Liver (tissue), 9 donors: ENCODE measurements around the gene PPP4R3A. TPM values are rescaled to one million over a fixed set of nuclear protein-coding genes. Genes with fewer than 3 reads are reported as not detected.

ENCODE experiments used
- DNase-seq: peaks from one replicate; pipeline ENCODE4 v3.0.0-alpha.2; 2017; ENCODE audit warnings: low spot score
- H3K27ac ChIP-seq, 2 donors: one replicate each; pipeline ENCODE4 v1.7.0; 2013; ENCODE audit warnings: inconsistent platforms in 2 of 2, low read length in 2 of 2, control low read depth in 1 of 2, low read depth in 1 of 2, mild to moderate bottlenecking in 1 of 2
- H3K27me3 ChIP-seq, 4 donors: one replicate each; pipeline versions ENCODE4 v1.6.1 to v1.7.0; 2013; ENCODE audit warnings: low read length in 3 of 4, inconsistent platforms in 1 of 4, mild to moderate bottlenecking in 1 of 4, moderate library complexity in 1 of 4; ENCODE audit not compliant: control insufficient read depth in 4 of 4, insufficient read depth in 4 of 4
- H3K36me3 ChIP-seq, 4 donors: one replicate each; pipeline versions ENCODE4 v1.6.1 to v1.7.0; 2013; ENCODE audit warnings: low read length in 3 of 4, mild to moderate bottlenecking in 3 of 4, low read depth in 1 of 4, moderate library complexity in 1 of 4; ENCODE audit not compliant: control insufficient read depth in 4 of 4, insufficient read depth in 3 of 4
- H3K4me1 ChIP-seq, 4 donors: one replicate each; pipeline versions ENCODE4 v1.6.1 to v1.7.0; 2013; ENCODE audit warnings: low read length in 3 of 4, mild to moderate bottlenecking in 3 of 4, moderate library complexity in 1 of 4; ENCODE audit not compliant: control insufficient read depth in 4 of 4, insufficient read depth in 4 of 4
- H3K4me3 ChIP-seq, 3 donors: one replicate each; pipeline versions ENCODE4 v1.6.1 to v1.7.0; 2013; ENCODE audit warnings: low read length in 3 of 3, control low read depth in 1 of 3, low read depth in 1 of 3, mild to moderate bottlenecking in 1 of 3
- H3K9ac ChIP-seq, 2 donors: one replicate each; pipeline ENCODE4 v1.7.0; 2013; ENCODE audit warnings: low read length in 2 of 2, mild to moderate bottlenecking in 2 of 2, moderate library complexity in 2 of 2, control low read depth in 1 of 2, low read depth in 1 of 2
- H3K9me3 ChIP-seq, 4 donors: one replicate each; pipeline versions ENCODE4 v1.6.1 to v1.7.0; 2013; ENCODE audit warnings: low read length in 3 of 4; ENCODE audit not compliant: control insufficient read depth in 4 of 4
- CTCF ChIP-seq: fragments of 150-350 bp; IDR thresholded peaks from 2 replicates; pipeline ENCODE4 v1.5.1; 2017; ENCODE audit warnings: improper control_type of control experiment, low read depth, low read length; ENCODE audit not compliant: missing input control
- EGR1 ChIP-seq, 2 donors: IDR thresholded peaks; 2 replicates each; pipeline ENCODE4 v1.6.1; 2016 to 2018; ENCODE audit warnings: antibody characterized with exemption in 2 of 2, low read depth in 2 of 2
- FOXA1 ChIP-seq: IDR thresholded peaks from 2 replicates; pipeline ENCODE4 v1.6.1; 2016; ENCODE audit warnings: antibody characterized with exemption
- FOXA2 ChIP-seq: IDR thresholded peaks from 2 replicates; pipeline ENCODE4 v1.6.1; 2016; ENCODE audit warnings: antibody characterized with exemption
- GABPA ChIP-seq, 2 donors: IDR thresholded peaks in 1 of 2; conservative IDR thresholded peaks in 1 of 2; 2 replicates each; pipeline ENCODE4 v1.6.1; 2016; ENCODE audit warnings: antibody characterized with exemption in 2 of 2, mild to moderate bottlenecking in 1 of 2, moderate library complexity in 1 of 2
- HNF4G ChIP-seq: IDR thresholded peaks from 2 replicates; pipeline ENCODE4 v1.6.1; 2016; ENCODE audit warnings: antibody characterized with exemption
- JUND ChIP-seq, 2 donors: IDR thresholded peaks; 2 replicates each; pipeline ENCODE4 v1.6.1; 2016; ENCODE audit warnings: antibody characterized with exemption in 2 of 2
- RAD21 ChIP-seq, 2 donors: IDR thresholded peaks; 2 replicates each; pipeline ENCODE4 v1.6.1; 2016; ENCODE audit warnings: antibody characterized with exemption in 2 of 2, mild to moderate bottlenecking in 2 of 2
- RXRA ChIP-seq, 2 donors: IDR thresholded peaks; 2 replicates each; pipeline ENCODE4 v1.6.1; 2017 to 2018; ENCODE audit warnings: antibody characterized with exemption in 2 of 2, mild to moderate bottlenecking in 1 of 2
- TAF1 ChIP-seq: conservative IDR thresholded peaks from 2 replicates; pipeline ENCODE4 v1.6.1; 2016; ENCODE audit warnings: antibody characterized with exemption, mild to moderate bottlenecking
- ZBTB33 ChIP-seq: IDR thresholded peaks from 2 replicates; pipeline ENCODE4 v1.6.1; 2016; ENCODE audit warnings: antibody characterized with exemption
- WGBS: extraction: QIAGEN DNeasy Blood & Tissue Kit; methylation state at CpG from one replicate; pipeline ENCODE4 v1.1.7; 2013; 5-methylcytosine and 5-hydroxymethylcytosine counted together
- polyA plus RNA-seq, 2 donors: library from polyadenylated mRNA; stranded (reverse) in 1 of 2; unstranded in 1 of 2; fragments of 200-250 nt in 1 of 2; fragments of >200 nt in 1 of 2; fragmentation: Nextera tagmentation in 1 of 2; extraction: Ambion mirVana in 1 of 2; gene quantifications; one replicate each; pipeline versions ENCODE4 v1.2.1 to v1.2.3, GENCODE V29; 2013 to 2015
- total RNA-seq, 2 donors: library from RNA; depleted of rRNA; stranded (reverse); fragments of >200 nt; gene quantifications; one replicate each; pipeline ENCODE4 v1.2.3, GENCODE V29; 2014
- TF ChIP-seq, protein P1 (sequence below): IDR thresholded peaks from 2 replicates; pipeline ENCODE4 v1.6.1; 2016; ENCODE audit warnings: antibody characterized with exemption
- donor health status: healthy.
- donor health status: healthy.
- donor health status: healthy.
- donor health status: healthy.
- donor health status: healthy.

Gene PPP4R3A
- total and polyA plus RNA-seq, 4 donors, result 18.7 to 63.3 (median 42.5) TPM

- no peaks in the 10 kb centered on the region for H3K36me3 ChIP-seq
- H3K27me3 ChIP-seq, result no peaks in the 10 kb centered on the region
- no peak overlapping the region for H3K27ac ChIP-seq
- WGBS, result 91% methylated on average over 3 of the region's 3 CpGs
- H3K4me1 ChIP-seq, result peaks cover under 1 to 12% (median 3%) of the 10 kb centered on the region in 4 donors
- H3K9ac ChIP-seq, result no peak overlapping the region
- TF ChIP-seq RXRA (IDR thresholded peaks at IDR 0.05), result no peak
- TF ChIP-seq JUND (IDR thresholded peaks at IDR 0.05), result no peak
- TF ChIP-seq, protein P1, sequence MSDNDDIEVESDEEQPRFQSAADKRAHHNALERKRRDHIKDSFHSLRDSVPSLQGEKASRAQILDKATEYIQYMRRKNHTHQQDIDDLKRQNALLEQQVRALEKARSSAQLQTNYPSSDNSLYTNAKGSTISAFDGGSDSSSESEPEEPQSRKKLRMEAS, result no peak
- TF ChIP-seq HNF4G, result no peak
- no peak for TF ChIP-seq FOXA2
- TF ChIP-seq CTCF, result no peak
- no peak for TF ChIP-seq GABPA (IDR thresholded peaks at IDR 0.05 in 1 of 2, conservative IDR thresholded peaks at IDR 0.05 in 1 of 2)
- no peak for TF ChIP-seq RAD21 (IDR thresholded peaks at IDR 0.05)
- TF ChIP-seq ZBTB33, result no peak
- TF ChIP-seq EGR1 (IDR thresholded peaks at IDR 0.05; ENCODE audit: low read depth in 2 of 2), result no peak
- no peak for TF ChIP-seq TAF1
- no peak for TF ChIP-seq FOXA1
- no peak overlapping the region for H3K4me3 ChIP-seq
- DNase-seq, result no peak
- H3K9me3 ChIP-seq, result peaks cover 0 to 2% (median 0%) of the 10 kb centered on the region in 4 donors
These were observed 13.9 kb upstream of the PPP4R3A start for GRCh38 chr14:91523972-91524371.

DNA sequence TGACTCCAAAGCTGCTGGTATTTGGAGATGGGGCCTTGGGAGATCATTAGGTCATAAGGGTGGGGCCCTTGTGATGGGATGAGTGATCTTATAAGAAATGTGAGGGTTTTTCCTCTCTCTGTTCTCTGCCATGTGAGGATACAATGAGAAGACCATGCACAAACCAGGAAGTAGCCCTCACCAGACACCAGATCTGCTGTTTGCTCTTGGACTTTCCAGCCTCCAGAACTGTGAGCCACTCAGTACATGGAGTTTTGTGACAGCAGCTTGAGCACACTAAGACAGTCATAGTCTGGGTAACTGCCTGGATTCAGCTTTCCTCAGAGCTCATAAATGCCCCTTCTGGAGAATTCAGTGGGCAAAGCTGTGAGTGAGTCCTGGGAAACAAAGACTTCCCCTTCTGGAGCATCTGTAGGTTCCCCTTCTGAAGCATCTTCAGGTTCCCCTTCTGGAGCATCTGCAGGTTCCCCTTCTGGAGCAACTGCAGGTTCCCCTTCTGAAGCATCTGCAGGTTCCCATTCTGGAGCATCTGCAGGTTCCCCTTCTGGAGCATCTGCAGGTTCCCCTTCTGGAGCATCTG is 11.0 kb upstream of the PPP4R3A start:
- Histone ChIP-seq H3K4me3 (no peak overlapping the region), H3K9ac (no peak overlapping the region), H3K27me3 (no peaks in the 10 kb centered on the region), H3K36me3 (no peaks in the 10 kb centered on the region), H3K27ac (no peak overlapping the region), H3K9me3 (peaks cover 0 to 2% (median 0%) of the 10 kb centered on the region in 4 donors), H3K4me1 (peaks cover 2 to 18% (median 9%) of the 10 kb centered on the region in 4 donors)
- DNase-seq, result no peak
- no peak for TF ChIP-seq ZBTB33
